ENCODE data around the gene SHC2.

The SHC2 gene

DNA sequence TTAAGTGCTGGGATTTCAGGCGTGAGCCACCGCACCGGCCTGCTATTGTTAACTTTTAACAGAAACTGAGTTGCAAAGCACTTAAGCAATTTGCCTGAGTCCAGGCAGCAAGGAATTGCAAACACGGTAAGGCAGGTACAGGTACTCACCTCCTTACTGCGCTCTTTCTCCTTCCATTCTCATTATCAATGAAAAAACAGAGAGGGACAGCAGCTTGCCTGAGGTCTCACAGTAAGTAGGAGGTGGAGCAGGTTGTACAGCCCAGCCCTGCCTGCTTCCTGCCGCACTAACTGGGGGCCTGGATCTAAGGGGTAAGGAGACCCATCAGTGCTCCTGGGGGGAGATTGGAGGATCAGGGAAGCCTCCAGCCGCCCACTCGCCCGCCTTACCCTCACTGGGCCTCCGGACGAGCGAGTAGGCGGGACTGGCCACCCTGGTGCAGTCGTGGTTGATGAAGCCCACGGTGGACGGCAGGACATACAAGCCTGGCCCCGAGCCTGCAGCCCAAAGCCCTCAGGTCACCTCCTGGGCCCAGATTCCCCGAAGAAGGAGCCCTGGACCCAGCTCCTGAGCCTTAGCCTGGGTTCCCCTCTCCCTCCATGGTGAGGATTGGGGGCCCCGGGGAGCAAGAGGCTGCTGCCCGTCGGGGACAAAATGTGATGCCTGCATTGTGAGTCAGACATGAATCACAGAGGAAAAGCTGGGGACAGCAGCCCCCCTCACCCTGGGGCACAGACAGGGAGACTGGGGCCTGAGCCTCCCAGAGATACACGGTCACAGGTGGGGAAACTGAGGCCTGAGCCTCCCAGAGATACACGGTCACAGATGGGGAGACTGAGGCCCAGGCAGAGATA, 11.4 kb upstream of the SHC2 start:
- in situ Hi-C loops (cut with HindIII; ENCODE audit: low sequenced_read_pairs): no loop called here

DNA sequence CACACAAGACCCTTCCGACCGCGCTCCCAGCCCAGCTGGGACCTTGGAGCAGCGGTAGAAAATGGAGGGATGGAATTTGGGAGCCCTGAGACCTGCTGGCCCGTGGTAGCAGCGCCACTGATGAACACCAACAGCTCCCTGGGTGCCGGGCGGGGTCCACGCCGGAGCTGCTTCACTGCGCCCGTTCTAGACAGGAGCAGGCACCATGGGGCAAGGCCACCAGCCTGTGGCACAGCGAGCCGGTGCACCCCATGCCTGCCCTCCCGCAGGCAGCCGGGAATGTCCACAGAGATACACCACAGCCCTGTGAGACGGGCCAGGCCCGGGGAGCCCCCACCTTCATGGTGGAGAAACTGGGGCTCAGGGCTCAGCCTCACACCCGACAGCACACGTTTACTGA, 9.9 kb upstream of the SHC2 start:
- in situ Hi-C loops (cut with HindIII; ENCODE audit: low sequenced_read_pairs): no loop called here

DNA sequence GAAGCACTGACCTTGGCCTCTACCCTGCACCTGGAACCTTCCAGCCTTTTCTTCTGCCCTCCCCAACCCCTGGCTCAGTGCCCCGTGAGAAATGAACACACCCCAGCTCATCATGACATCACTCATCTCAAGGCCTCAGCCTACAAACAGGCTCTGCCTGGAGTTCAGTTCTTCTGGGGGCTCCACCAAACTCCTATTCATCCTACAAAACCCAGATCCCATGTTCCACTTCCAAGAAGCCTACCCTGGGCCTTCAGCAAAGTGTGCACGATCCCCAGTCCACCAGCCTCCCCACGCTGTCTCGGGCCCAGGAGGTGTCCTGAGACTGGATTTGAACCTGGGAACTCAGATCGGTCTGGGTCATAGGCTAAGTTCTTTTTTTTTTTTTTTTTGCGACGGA, 9.0 kb upstream of the SHC2 start:
- in situ Hi-C loops (cut with HindIII; ENCODE audit: low sequenced_read_pairs): no loop called here

DNA sequence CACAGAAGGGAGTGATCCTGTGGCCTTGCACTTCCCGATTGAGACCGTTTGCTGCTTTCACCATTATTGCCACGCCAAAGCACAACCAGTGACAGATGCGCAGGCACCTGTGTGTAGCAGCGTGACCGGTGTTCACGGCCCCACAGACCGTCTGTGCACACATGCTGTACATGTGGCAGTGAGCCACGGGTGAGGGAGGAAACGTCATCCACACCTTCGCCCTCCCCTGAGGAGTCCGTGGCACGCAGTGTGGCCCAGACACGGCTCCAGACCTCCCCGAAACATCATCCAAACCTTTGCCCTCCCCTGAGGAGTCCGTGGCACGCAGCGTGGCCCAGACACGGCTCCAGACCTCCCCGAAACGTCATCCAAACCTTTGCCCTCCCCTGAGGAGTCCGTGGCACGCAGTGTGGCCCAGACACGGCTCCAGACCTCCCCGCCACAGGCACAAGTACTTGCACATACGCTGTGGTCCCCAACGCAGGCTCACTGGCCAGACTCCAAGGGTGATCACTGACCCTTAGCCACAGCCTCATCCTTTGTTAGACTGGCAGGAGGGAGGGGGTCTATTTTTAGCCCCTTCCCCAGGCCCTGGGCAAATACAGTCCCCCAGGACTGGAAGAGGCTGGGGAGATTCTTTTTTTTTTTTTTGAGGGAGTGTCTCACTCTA, 7.9 kb upstream of the SHC2 start:
- in situ Hi-C loops (cut with HindIII; ENCODE audit: low sequenced_read_pairs): no loop called here

DNA sequence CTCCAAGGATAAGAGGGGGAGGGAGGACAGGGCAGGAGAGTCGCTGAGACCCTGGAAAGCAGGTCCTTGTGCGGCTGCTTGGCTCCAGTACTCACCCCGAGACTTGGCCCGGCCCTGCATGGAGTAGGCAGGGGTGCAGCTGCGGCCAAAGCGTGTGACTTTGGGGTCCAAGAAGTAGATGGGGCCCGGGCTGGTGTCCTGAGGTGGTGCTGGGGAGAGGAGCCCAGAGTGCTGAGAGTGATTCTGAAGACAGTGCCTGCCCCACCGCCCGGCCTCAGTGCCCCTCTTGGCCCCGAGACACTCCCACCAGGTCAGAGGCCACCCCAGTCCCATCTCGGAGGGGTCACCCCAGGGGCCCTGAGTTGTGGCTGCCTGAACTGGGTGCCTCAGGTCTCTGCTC, 6.7 kb upstream of the SHC2 start:
- in situ Hi-C loops (cut with HindIII; ENCODE audit: low sequenced_read_pairs): no loop called here

DNA sequence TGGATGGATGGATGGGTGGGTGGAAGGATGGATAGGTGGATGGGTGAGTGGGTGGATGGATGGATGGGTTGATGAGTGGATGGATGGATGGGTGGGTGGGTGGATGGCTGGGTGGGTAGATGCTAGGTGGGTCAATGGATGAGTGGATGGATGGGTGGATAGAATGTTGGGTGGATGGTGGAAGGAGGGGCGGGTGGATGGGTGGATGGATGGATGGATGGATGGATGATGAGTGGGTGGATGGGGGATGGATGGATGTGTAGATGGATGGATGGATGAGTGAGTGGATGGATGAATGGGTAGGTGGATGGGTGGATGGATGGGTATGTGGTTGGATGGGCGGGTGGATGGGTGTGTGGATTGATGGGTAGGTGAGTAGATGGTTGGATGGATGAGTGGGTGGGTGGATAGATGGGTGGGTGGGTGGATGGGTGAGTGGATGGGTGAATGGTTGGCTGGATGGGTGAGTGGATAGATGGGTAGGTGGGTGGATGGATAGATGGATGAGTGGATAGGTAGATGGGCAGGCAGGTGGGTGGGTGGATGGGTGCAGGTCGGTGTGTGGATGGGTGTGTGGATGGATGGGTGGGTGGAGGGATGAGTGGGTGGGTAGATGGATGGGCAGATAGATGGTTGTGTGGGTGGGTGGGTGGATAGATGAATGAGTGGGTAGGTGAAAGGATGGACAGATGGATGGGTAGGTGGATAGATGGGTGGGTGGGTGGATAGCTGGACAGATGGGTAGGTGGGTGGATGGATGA, 4.4 kb upstream of the SHC2 start:
- in situ Hi-C loops (cut with HindIII; ENCODE audit: low sequenced_read_pairs): no loop called here

DNA sequence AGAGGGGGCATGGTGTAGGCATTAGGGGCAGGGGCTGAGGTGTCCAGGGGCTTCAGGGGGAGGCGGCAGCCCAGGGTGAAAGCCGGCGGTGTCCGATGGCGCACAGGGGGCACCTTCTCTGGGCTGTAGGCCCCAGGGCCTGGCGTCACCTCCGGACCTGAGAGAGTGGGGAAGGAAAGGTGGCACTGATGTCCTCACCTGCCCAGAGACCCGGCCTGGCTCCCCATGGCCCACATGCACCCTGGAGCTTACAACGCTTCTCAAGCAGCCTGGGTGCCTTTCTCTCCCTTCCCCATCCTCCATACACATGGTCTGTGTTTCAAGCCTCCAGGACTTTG, 3.3 kb upstream of the SHC2 start:
- in situ Hi-C loops (cut with HindIII; ENCODE audit: low sequenced_read_pairs): no loop called here

DNA sequence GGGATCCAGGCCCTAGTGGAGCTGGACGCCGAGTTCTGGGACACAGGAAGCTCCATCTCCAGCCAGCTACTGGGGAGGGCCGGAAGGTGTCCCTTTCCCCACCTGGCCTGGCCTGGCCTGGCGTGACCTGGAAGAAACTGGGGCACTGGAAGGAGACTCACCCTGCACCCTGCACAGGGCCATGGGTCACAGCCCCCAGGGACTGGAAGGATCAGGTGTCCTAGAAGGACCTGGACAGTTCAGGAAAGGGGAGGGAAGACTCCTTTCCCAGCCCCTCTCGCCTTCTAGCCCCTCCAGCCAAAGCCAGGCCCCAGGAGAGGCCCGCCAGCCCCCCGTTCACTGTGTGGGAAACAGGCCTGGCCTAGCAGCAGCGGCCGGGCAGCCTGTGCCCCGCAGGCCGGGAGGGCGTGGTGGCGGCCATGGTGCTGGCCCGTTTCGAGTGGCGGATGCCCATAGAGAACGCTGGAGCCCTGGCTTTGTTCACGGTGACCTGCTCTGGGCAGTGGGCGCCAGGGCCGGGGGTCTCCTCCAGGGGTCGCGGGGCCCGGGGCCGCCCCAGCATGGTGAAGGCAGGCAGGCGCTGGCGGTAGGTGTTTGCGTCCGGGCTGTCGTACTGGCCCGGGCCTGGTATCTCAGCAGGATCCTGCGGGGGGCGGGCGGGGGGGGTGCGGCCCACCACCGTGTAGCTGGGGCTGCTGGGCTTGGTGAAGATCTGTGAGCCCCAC, 2.8 kb upstream of the SHC2 start:
- in situ Hi-C loops (cut with HindIII; ENCODE audit: low sequenced_read_pairs): no loop called here

DNA sequence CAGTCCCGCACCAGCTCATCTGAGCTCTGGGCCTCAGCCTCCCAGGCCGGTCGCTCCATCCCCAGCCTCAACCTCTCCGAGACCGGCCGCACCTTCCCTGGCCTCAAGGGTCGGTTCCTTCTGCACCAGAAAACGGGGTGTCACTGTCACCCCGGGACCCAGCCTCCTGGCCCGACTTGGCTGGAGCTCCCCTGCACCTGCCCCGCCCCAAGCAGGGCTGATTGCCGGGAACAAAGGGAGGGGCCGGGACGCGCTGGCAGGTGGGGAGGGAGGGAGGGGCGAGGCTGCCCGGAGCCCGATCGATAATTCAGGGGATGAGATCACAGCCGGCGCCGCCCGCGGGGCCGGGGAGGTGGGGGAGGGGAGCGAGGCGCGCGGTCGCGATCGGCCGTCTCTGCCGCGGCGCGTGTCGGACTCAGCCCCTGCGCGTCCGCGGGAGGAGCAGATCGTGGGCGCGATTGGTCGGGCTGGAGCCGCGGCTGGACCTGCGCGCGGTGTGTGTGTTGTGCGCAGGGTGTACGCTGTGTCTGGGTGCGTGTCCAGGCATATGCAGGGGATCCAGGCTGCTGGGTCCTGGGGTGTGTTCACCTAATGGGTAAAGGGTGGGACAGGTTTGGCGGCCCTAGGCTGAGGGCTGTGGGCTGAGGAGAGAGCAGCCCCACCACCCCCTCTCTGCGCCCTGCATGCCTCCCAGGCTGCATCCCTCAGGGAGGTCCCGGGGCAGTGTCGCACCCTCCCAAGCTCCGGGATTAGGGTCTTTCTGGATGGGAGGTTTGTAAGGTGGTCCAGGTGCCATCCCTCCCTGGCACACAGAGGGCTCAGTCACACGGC, 1.1 kb upstream of the SHC2 start:
- in situ Hi-C loops (cut with HindIII; ENCODE audit: low sequenced_read_pairs): no loop called here

DNA sequence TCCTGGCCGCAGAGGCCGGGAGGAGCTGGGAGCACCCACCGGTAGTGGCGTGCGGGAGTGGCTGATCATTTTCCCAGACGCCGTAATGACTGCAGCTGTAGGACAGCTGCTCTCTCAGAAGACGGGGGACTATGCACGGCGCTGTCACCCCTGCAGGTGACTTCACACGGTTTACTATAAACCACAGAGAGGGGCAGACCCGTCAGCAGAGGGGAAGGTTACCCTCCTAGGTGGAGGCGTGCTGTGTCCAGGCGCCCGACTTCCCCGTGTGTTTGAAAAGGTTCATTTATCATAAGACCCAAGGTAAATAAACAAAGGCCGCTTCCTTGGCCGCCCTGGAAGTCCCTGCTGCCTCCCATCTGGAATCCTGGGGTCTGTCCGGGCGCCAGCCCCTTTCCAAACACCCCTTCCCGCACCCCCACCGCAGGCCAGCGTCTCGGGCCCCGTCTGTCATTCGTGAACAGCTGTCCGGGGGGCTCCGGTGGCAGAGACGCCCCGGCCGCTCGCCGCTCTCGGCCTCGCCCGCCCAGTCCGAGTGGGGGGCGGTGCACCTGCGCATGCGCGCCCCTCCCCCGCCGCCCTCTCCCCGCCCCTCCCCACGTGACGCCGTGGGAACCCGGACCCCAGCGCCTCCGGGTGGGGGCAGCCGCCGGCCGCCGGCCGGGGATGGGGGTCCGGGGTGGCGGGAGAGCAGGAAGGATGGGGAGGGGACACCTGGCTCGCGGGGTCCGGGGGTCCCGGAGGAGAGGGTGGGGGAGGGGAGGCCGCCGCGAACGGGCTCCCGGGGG, 915 bp downstream of the SHC2 start:
- in situ Hi-C loops (cut with HindIII; ENCODE audit: low sequenced_read_pairs): no loop called here

DNA sequence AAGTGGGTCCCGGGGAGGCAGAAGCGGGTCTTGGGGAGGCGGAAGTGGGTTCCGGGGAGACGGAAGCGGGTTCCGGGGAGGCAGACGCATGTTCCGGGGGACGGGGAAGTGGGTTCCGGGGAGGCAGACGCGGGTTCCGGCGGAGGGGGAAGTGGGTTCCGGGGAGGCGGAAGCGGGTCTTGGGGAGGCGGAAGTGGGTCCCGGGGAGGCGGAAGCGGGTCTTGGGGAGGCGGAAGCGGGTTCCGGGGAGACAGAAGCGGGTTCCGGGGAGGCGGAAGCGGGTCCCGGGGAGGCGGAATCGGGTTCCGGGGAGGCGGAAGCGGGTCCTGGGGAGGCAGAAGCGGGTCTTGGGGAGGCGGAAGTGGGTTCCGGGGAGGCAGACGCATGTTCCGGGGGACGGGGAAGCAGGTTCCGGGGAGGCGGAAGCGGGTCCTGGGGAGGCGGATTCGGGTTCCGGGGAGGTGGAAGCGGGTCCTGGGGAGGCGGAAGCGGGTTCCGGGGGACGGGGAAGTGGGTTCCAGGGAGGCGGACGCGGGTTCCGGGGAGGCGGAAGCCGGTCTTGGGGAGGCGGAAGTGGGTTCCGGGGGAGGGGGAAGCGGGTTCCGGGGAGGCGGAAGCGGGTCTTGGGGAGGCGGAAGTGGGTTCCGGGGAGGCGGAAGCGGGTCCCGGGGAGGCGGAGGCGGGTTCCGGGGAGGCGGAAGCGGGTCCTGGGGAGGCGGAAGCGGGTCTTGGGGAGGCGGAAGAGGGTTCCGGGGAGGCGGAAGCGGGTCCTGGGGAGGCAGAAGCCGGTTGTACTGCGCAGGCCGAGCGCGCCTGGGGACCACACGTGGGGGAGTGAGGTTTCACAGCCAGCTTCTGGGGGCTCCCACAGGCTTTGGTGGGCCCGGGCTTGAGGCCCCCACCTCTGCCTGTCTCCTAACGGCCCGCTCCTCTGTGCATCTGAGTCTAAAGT, 2.5 kb downstream of the SHC2 start:
- in situ Hi-C loops (cut with HindIII; ENCODE audit: low sequenced_read_pairs): no loop called here

DNA sequence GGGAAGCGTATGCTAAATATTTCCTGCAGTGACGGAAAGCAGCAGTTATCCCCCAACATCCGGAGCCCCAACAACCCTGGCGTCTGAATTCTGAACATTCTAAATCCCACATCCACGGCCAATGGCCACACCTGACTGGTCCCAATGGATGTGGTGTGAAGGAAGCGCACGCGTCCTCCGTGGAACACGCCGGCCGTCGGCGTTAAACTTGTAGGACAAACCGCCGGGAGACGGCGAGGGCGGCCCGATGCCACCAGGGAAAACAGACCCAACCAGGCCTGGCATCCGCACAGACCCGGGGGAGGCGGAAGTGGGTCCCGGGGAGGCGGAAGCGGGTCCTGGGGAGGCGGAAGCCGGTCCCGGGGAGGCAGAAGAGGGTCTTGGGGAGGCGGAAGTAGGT, 3.2 kb downstream of the SHC2 start:
- in situ Hi-C loops (cut with HindIII; ENCODE audit: low sequenced_read_pairs): no loop called here

DNA sequence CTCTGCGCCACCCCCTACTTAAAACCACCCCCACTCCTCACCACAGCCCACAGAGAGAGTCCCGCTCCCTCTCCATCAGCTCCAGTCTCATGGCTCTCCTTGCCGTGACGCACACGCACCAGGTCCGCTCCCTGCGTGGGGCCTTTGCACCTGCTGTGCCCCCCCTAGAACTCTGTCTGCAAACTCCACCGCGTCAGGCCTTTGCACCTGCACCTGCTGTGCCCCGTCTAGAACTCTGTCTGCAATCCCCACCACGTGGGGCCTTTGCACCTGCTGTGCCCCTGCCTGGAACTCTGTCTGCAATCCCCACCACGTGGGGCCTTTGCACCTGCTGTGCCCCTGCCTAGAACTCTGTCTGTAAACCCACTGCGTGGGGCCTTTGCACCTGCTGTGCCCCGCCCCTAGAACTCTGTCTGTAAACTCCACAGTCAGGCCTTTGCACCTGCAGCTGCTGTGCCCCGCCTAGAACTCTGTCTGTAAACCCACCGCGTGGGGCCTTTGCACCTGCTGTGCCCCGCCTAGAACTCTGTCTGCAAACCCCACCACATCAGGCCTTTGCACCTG, 4.2 kb downstream of the SHC2 start:
- in situ Hi-C loops (cut with HindIII; ENCODE audit: low sequenced_read_pairs): no loop called here

DNA sequence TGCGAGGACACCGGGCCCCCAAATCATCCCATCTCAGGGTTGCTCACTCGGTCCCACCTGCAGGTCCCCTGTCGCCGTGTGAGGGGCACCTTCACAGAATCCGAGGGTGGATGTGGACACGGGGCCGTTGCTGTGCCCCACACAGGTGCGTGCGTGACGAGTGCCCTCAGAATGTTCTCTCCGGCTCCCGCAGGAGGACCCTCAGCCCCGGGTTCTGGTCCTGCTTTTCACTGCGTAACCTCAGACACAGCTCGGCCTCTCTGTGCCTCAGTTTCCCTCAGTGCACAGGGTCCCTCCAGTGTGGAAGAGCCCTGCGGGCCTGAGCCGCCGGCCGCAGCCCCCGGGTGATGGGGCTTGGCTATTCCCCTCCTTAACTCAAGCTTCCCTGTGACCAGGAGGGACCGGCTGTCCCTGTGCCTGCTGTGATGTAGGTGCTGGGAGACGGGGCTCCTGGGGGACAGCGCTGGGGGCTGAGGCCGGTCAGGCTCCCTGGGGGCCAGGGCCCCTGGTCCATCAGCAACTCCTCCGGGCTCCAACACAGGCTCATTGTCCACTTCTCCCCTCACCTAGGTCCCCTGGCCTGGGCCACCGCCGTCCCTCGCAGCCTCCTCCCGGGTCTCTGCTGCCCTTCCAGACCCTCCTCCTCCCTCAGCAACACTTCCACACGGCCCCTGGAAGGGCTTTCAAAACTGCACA, 4.8 kb downstream of the SHC2 start:
- in situ Hi-C loops (cut with HindIII; ENCODE audit: low sequenced_read_pairs): no loop called here

DNA sequence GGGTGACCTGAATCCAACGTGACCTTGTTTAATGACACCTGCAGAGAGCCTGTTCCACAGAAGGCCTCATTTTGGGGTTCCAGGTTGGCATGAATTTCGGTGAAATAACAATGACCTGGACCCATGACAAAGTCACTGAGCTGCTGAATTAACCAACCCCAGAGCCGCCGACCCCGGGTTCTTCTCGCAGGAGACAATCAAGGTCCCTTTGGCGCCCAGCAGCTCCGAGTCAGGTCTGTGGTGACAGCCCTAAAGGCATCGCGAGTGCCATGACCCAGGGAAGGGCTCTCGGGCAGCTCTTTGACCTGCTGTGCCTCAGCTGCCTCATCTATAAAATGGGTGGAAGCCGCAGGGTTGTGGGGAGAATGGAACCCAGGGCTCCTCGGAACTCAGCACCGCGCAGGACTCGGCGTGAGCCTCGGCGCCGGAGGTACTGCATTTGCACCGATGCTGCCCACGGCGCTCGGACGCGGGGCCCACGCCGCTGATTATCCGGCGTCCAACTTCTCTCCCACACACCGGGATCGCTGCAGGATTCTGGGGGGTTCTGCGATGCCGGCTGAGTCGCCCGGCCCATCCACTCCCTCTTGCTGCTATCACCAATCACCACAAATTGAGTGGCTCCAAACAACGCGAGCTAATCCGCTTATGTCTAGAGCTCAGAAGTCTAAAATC, 5.7 kb downstream of the SHC2 start:
- in situ Hi-C loops (cut with HindIII; ENCODE audit: low sequenced_read_pairs): no loop called here

DNA sequence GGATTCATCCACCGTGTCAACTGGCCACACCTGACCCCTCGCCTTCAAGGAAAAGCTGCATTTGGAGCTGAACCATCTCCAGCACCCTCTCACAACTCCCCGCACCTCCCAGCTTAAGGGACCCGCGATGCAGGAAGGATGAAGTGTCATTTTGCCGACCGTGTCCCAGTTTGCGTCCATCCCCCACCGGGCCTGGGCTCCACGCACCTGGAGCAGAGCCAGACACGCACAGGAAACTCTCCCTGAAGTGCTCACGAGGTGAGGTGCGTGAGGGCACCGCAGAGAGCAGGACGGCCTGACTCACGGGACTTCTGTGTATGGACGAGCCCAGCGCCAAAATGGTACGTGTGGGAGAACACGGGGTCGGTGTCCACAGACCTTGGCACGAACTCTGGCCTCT, 7.2 kb downstream of the SHC2 start:
- in situ Hi-C loops (cut with HindIII; ENCODE audit: low sequenced_read_pairs): no loop called here

DNA sequence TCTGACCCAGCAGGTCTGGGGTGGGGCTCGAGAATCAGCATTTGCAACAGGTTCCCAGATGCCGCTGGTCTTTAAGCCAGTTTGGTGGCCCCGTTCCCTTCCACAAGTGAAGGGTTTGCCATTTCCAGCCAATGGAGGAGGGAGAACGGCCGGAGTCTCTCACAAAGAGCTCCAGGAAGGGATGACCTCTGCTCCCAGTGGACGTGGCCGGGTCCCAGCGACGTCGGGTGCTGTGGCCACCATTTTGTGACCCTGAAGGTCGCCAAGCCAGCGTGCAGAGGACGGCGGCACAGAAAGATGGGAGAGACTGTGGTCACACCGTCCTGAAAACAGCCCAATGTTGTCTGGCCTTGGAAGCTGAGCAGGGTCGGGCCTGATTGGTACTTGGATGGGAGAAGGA, 8.0 kb downstream of the SHC2 start:
- in situ Hi-C loops (cut with HindIII; ENCODE audit: low sequenced_read_pairs): no loop called here

Measured in DLD1 (cell line).